ENCODE measurements around the gene MRFAP1L1. TPM values are rescaled to one million over a fixed set of nuclear protein-coding genes. Genes with fewer than 3 reads are reported as not detected.
"Not testable (repeated sequence)": the region's sequence is repeated elsewhere in the genome, so short reads cannot be mapped to it uniquely, and the experiment has no call there.

MRFAP1L1 gene
- total and polyA plus RNA-seq, 8 donors = 12.4 to 39.8 (median 21.5) TPM

GRCh38 chr4:6673660-6674499, 35.8 kb downstream of the MRFAP1L1 start:
- Histone ChIP-seq H3K9me3 (no peaks in the 10 kb centered on the region), H3K36me3 (no peaks in the 10 kb centered on the region), H3K4me1 (peaks cover 8 to 24% (median 18%) of the 10 kb centered on the region in 3 donors), H3K4me3 (peak overlapping the region; percentile 38 to 80 (median 70)), H3K27me3 (no peaks in the 10 kb centered on the region), H3K27ac (peak overlapping the region in 3 of 4 donors; percentile 69 to 78 (median 73))
- FAIRE-seq (peak; percentile 5), DNase-seq (peak; percentile 91 to 98 (median 92)), ATAC-seq (peak; percentile 92 to 97 (median 96))
- intact Hi-C loops (cut with DNase I) = no loop called here
- no peak for TF ChIP-seq CTCF (IDR thresholded peaks at IDR 0.05)
- WGBS, 2 donors = 1% methylated on average over 78 to 89 of the region's 89 CpGs

GRCh38 chr4:6673191-6673659, 36.4 kb downstream of the MRFAP1L1 start:
- intact Hi-C loops (cut with DNase I); DNase-seq; FAIRE-seq; H3K9me3 ChIP-seq; H3K36me3 ChIP-seq; H3K27me3 ChIP-seq: not testable (repeated sequence)
- peak overlapping the region; percentile 38 to 80 (median 70) for H3K4me3 ChIP-seq
- H3K27ac ChIP-seq = peak overlapping the region in 3 of 4 donors; percentile 69 to 78 (median 73)
- H3K4me1 ChIP-seq = peaks cover 8 to 24% (median 18%) of the 10 kb centered on the region in 3 donors
- peak in 3 of 4 donors; percentile 14 to 37 (median 19) for ATAC-seq
- WGBS, 2 donors = 30 to 52% methylated on average over 14 of the region's 14 CpGs

GRCh38 chr4:6672541-6673190, 37.0 kb downstream of the MRFAP1L1 start:
- ATAC-seq; H3K9me3 ChIP-seq; H3K27me3 ChIP-seq; H3K27ac ChIP-seq; H3K36me3 ChIP-seq; intact Hi-C loops (cut with DNase I); FAIRE-seq; DNase-seq: not testable (repeated sequence)
- WGBS, 2 donors = 97 to 99% methylated on average over 26 to 34 of the region's 34 CpGs
- Histone ChIP-seq H3K4me1 (peaks cover 8 to 24% (median 18%) of the 10 kb centered on the region in 3 donors), H3K4me3 (peak overlapping the region in 1 of 4 donors; percentile 80)

GRCh38 chr4:6672131-6672530, 37.5 kb downstream of the MRFAP1L1 start:
- intact Hi-C loops (cut with DNase I) = no loop called here
- Histone ChIP-seq H3K27me3 (no peaks in the 10 kb centered on the region), H3K4me3 (no peak overlapping the region), H3K9me3 (no peaks in the 10 kb centered on the region), H3K36me3 (no peaks in the 10 kb centered on the region), H3K27ac (no peak overlapping the region), H3K4me1 (peaks cover 8 to 24% (median 18%) of the 10 kb centered on the region in 3 donors)
- ATAC-seq (no peak), DNase-seq (no peak), FAIRE-seq (no peak)
- 95 to 98% methylated on average over 19 of the region's 19 CpGs for WGBS, 2 donors
- no peak for TF ChIP-seq CTCF (IDR thresholded peaks at IDR 0.05)

- 86 to 90% methylated on average over 1 of the region's 1 CpG for WGBS, 2 donors
Measured at GRCh38 chr4:6671648-6672047, 38.0 kb downstream of the MRFAP1L1 start.

More at GRCh38 chr4:6671648-6672047, 38.0 kb downstream of the MRFAP1L1 start:
- Histone ChIP-seq H3K4me1 (peaks cover 8 to 22% (median 18%) of the 10 kb centered on the region in 3 donors), H3K4me3 (no peak overlapping the region), H3K36me3 (no peaks in the 10 kb centered on the region), H3K9me3 (no peaks in the 10 kb centered on the region), H3K27me3 (no peaks in the 10 kb centered on the region), H3K27ac (no peak overlapping the region)
- FAIRE-seq (no peak), DNase-seq (no peak), ATAC-seq (no peak)
- no peak for TF ChIP-seq CTCF (IDR thresholded peaks at IDR 0.05)
- intact Hi-C loops (cut with DNase I) = no loop called here
